ENCODE measurements around the gene PTS.

PTS gene

GRCh38 chr11:112267188-112267591 is 41.0 kb downstream of the PTS start:
- no peak for DNase-seq

DNA sequence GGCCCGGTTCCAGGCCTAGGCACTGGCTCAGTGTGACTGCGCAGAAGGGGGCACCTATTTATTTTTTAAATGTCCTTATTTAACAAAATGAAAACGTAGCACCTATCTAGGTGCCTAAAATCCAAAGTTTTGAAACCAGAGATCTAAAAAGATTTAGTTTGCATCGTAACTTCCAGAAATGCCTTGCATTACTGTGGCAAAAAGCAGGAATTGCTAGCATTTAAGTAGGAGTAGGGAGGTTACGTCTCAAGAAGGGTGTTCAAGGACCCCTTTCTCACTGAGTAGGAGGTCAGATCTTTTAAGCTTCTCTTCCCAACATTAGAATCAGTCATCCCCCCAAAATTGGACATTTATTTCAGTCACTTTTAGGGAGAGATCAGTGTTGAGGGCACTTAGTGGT is 42.2 kb downstream of the PTS start:
- DNase-seq = no peak

DNA sequence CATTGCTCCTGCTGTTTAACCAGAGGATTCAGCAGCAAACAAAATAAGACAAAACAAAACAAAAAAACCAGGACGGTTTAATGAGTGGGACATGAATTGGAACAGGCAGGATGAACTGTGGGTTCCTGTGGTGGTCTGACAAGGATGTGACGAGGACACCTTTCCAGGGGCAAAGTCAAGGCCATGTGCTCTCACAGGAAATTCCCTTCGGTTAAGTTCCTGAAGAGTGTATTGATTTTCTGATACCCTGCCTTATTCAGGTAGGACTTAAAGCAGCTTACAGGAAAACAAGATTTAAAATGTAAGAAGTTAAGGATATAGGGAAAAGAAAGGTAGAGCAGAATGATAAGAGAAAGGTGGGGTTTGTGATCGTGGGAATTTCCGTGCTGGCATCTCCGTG is 42.9 kb downstream of the PTS start:
- DNase-seq = no peak

DNA sequence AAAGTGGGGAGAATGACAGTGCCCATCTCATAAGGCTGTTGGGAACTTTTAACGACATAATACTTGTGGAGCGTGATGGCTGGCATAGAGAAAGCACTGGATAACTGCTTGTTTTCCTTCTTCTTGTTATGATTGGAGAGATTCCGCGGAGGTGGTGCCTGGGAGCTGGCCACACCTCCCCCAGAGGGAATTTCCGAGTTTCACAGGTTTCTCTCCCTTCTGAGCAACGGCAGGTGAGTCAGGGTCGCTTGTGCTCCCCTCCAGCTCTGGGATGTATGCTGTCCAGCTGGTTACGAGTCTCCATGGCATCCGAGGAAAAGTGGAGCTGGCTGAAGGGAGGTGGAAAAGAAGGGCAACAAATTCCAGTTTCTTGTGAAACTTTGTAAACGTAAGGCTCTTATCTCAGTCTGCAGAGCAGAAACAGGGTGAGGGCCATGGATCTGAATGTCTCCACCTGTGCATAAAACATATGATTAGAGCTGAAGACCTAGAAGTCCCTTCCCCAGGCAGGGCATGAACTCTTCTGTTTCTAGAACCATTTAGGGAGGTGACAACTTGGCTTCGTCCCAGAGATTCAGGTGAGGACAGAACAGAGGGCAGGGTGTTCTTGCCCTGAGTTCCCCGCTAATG is 44.4 kb downstream of the PTS start:
- no peak for DNase-seq

DNA sequence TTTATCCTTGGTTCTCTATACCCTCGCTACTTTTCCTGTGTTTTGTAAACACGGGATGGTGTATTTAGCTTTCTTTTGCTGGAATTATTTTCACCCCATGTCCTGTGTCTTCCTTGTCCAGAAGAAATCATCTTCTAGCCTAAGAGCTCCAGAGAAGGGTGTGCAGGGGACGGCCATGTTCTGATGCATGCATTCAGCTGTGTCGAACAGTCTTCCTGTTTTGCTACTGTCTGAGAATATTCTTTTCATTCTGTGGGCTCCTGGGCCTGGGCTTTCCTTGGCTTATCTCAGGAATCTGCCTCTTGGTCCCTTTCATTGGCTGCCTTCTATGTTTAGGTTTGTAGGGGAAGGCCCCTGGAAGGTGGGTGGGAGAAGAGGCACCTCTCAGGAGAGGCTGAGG is 45.0 kb downstream of the PTS start:
- no peak for DNase-seq

GRCh38 chr11:112273066-112273465 is 46.8 kb downstream of the PTS start:
- no peak for DNase-seq

DNA sequence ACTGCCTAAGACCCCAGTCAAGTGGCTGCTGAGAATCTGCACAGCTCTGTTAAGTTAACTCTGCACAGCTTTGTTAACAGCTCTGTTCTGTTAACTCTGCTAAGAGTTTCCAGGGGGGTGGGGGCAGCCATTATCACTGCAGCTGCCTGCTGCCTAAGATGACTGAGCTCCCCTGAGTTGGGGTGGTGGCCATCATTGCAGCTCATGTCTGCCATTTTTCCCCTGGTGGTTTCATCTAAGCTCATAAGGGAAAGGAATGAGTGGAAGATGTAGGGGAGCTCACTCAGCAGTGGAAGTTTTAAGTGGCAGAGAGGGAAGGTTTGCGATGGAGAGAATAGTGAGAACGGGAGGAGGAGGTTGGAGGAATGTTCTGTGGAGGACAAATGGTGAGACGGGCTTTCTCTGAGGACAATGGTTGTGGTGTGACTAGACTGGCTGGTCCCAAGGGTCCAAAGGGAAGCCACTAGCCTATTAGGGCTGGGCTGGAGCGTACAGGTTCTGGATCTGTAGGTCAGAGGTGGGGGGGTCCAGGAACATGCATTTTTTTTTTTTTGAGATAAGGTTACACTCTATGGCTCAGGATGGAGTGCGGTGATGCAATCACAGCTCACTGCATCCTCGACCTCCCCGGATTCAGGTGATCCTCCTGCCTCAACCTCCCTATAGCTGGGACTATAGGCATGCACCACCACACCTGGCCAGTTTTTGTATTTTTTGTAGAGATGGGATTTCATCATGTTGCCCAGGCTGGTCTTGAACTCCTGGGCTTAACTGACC is 48.0 kb downstream of the PTS start:
- DNase-seq = no peak

GRCh38 chr11:112277029-112277428 is 50.8 kb downstream of the PTS start:
- DNase-seq = no peak

DNA sequence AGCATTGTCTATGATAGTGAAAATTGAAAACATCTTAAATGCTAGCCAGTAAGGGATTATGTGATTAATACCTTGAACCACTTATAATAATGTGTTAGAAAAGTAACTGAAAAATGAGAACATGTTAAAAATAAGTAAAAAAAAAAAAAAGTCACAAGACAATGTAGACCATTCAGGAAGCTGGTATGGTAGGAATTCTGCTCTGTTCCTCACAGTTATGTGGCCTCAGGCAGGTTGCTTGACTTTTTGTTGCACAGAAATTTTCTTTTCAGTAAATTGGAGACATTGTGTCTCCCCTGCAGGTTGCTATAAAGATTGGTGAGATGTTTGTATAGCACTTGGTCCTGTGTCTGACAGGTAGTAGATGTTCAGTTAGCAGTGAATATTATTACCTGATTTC is 51.7 kb downstream of the PTS start:
- no peak for DNase-seq

- DNase-seq = no peak
Measured at GRCh38 chr11:112278803-112279202, 52.6 kb downstream of the PTS start.

DNA sequence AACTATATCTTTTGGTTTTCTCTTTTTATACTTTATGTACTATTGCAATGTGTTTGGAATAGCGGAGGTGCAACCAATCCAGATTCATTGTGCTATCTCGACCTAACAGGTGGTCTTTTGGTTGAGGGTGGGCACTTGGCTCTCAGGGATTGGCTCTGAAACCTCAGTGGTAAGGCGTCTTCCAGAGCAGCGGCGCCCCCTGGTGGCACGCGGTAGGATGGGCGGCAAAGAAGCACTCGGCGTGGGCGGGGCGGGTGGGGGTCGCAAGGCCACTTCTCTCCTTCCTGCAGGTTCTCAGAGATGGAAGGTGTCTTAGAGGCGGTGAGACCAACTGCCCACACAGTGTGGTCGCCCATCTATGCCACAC is 53.7 kb downstream of the PTS start:
- peak; percentile 78 for DNase-seq

GRCh38 chr11:112280268-112281126 is 54.3 kb downstream of the PTS start:
- DNase-seq = peak; percentile 84

- no peak for DNase-seq
Measured at GRCh38 chr11:112281726-112282125, 55.5 kb downstream of the PTS start.
